Measurements from ENCODE around the gene EPS8L2. TPM values are rescaled to one million over a fixed set of nuclear protein-coding genes. Genes with fewer than 3 reads are reported as not detected.
A peak's percentile ranks its signal among the peaks of the same experiment; 100 is the strongest.

EPS8L2 gene
- total and polyA plus RNA-seq, 9 of the 15 experiments (the other 6 are each of a cell fraction or from before 2014, with no cell fraction given) = 0.75 to 17.0 (median 3.7) TPM

DNA sequence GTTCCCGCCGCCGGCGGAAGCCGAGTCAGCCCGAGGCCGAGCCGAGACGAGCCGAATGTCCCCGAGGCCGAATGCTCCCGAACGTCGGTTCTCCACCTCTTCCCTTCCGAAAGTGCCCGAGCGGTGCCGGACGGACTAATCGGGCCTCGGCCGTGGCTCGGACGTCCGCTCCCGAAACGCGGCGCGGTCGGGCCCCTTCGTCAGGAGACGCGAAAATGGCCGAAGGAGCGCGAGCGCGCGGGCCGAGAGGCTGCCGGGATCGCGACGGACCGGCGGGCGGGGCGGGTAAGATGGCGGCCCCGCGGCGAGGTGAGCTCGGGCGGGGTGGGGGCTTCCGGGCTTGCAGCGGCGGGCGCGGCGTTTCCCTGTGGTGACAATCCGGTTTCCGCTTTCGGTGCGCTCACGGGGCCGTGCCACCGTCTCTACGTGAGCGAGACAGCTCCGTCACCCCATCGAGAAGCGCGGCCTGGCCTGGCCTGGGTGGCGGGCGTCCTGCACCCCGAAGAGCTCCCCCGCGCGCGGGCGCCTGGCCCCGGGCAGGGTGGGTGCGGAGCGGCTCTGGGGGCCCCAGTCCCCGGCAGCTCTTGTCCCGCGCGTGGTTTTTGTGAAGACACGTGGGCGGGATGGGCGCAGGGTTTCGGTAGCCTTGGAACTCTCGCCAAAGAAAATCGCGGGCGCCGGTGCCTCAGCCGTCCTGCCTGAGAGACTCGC is 10.3 kb upstream of the EPS8L2 start, which contains the start of gene TMEM80 (continued):
- TF ChIP-seq SRSF3 (IDR thresholded peaks at IDR 0.05; ENCODE audit: insufficient read depth, low read length) = no peak
- TF ChIP-seq, protein P1, sequence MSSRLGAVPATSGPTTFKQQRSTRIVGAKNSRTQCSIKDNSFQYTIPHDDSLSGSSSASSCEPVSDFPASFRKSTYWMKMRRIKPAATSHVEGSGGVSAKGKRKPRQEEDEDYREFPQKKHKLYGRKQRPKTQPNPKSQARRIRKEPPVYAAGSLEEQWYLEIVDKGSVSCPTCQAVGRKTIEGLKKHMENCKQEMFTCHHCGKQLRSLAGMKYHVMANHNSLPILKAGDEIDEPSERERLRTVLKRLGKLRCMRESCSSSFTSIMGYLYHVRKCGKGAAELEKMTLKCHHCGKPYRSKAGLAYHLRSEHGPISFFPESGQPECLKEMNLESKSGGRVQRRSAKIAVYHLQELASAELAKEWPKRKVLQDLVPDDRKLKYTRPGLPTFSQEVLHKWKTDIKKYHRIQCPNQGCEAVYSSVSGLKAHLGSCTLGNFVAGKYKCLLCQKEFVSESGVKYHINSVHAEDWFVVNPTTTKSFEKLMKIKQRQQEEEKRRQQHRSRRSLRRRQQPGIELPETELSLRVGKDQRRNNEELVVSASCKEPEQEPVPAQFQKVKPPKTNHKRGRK (tag; IDR thresholded peaks at IDR 0.05) = no peak
- no peak for TF ChIP-seq PCBP2 (IDR thresholded peaks at IDR 0.05; ENCODE audit: low read depth, low read length, poor library complexity, severe bottlenecking)
- TF ChIP-seq, protein P2, sequence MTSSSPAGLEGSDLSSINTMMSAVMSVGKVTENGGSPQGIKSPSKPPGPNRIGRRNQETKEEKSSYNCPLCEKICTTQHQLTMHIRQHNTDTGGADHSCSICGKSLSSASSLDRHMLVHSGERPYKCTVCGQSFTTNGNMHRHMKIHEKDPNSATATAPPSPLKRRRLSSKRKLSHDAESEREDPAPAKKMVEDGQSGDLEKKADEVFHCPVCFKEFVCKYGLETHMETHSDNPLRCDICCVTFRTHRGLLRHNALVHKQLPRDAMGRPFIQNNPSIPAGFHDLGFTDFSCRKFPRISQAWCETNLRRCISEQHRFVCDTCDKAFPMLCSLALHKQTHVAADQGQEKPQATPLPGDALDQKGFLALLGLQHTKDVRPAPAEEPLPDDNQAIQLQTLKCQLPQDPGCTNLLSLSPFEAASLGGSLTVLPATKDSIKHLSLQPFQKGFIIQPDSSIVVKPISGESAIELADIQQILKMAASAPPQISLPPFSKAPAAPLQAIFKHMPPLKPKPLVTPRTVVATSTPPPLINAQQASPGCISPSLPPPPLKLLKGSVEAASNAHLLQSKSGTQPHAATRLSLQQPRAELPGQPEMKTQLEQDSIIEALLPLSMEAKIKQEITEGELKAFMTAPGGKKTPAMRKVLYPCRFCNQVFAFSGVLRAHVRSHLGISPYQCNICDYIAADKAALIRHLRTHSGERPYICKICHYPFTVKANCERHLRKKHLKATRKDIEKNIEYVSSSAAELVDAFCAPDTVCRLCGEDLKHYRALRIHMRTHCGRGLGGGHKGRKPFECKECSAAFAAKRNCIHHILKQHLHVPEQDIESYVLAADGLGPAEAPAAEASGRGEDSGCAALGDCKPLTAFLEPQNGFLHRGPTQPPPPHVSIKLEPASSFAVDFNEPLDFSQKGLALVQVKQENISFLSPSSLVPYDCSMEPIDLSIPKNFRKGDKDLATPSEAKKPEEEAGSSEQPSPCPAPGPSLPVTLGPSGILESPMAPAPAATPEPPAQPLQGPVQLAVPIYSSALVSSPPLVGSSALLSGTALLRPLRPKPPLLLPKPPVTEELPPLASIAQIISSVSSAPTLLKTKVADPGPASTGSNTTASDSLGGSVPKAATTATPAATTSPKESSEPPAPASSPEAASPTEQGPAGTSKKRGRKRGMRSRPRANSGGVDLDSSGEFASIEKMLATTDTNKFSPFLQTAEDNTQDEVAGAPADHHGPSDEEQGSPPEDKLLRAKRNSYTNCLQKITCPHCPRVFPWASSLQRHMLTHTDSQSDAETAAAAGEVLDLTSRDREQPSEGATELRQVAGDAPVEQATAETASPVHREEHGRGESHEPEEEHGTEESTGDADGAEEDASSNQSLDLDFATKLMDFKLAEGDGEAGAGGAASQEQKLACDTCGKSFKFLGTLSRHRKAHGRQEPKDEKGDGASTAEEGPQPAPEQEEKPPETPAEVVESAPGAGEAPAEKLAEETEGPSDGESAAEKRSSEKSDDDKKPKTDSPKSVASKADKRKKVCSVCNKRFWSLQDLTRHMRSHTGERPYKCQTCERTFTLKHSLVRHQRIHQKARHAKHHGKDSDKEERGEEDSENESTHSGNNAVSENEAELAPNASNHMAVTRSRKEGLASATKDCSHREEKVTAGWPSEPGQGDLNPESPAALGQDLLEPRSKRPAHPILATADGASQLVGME (CRISPR knock-in tag; IDR thresholded peaks at IDR 0.05) = 0 out of 2 replicates have a peak, but pooled peaks have one; percentile 27
- no peak for TF ChIP-seq ATF1 (CRISPR knock-in tag; IDR thresholded peaks at IDR 0.05)
- peak; percentile 40; the same call in 1 of the 2 replicates for TF ChIP-seq ATF1 (tag; IDR thresholded peaks at IDR 0.05)
- no peak for TF ChIP-seq ZKSCAN8 (CRISPR knock-in tag; IDR thresholded peaks at IDR 0.05)
- peak; percentile 86 to 97 for TF ChIP-seq MAZ (CRISPR knock-in tag; conservative IDR thresholded peaks at IDR 0.05 in 1 of 2, IDR thresholded peaks at IDR 0.05 in 1 of 2)
- TF ChIP-seq, protein P3, sequence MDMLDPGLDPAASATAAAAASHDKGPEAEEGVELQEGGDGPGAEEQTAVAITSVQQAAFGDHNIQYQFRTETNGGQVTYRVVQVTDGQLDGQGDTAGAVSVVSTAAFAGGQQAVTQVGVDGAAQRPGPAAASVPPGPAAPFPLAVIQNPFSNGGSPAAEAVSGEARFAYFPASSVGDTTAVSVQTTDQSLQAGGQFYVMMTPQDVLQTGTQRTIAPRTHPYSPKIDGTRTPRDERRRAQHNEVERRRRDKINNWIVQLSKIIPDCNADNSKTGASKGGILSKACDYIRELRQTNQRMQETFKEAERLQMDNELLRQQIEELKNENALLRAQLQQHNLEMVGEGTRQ (CRISPR knock-in tag; IDR thresholded peaks at IDR 0.05) = no peak
- no peak for TF ChIP-seq GTF2E2 (tag; IDR thresholded peaks at IDR 0.05)
- TF ChIP-seq ZNF121 (CRISPR knock-in tag; conservative IDR thresholded peaks at IDR 0.05) = no peak
- TF ChIP-seq, protein P4, sequence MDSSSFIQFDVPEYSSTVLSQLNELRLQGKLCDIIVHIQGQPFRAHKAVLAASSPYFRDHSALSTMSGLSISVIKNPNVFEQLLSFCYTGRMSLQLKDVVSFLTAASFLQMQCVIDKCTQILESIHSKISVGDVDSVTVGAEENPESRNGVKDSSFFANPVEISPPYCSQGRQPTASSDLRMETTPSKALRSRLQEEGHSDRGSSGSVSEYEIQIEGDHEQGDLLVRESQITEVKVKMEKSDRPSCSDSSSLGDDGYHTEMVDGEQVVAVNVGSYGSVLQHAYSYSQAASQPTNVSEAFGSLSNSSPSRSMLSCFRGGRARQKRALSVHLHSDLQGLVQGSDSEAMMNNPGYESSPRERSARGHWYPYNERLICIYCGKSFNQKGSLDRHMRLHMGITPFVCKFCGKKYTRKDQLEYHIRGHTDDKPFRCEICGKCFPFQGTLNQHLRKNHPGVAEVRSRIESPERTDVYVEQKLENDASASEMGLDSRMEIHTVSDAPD (CRISPR knock-in tag; IDR thresholded peaks at IDR 0.05) = no peak
- TF ChIP-seq SOX6 (IDR thresholded peaks at IDR 0.05) = no peak
- peak; percentile 85 to 97 (median 95) for TF ChIP-seq YY1 (IDR thresholded peaks at IDR 0.05; ENCODE audit: borderline replicate concordance in 1 of 3, control insufficient read depth in 1 of 3, extremely low read depth in 1 of 3, insufficient read depth in 3 of 3, insufficient read length in 1 of 3, insufficient replicate concordance in 2 of 3, low read depth in 1 of 3, low read length in 2 of 3)
- peak; percentile 89 for TF ChIP-seq POLR2A (conservative IDR thresholded peaks at IDR 0.05)
- no peak for TF ChIP-seq SNIP1 (IDR thresholded peaks at IDR 0.05; ENCODE audit: low read depth)
- TF ChIP-seq ZNF253 (CRISPR knock-in tag; conservative IDR thresholded peaks at IDR 0.05) = no peak
- TF ChIP-seq ZFPM2 (CRISPR knock-in tag; IDR thresholded peaks at IDR 0.05) = 0 out of 2 replicates have a peak, but pooled peaks have one; percentile 59
